Measurements from ENCODE around the gene HDGFL1. TPM values are rescaled to one million over a fixed set of nuclear protein-coding genes. Genes with fewer than 3 reads are reported as not detected.

The HDGFL1 gene
- total RNA-seq: not detected

- Histone ChIP-seq H3K27me3 (no peaks in the 10 kb centered on the region), H3K27ac (no peak within 1 kb of the TSS), H3K36me3 (no peaks in the 10 kb centered on the region), H3K4me3 (no peak within 1 kb of the TSS), H3K9me3 (no peaks in the 10 kb centered on the region), H3K4me1 (no peaks in the 10 kb centered on the region)
- WGBS, 2 donors (ENCODE audit: low coverage in 1 of 2): 96 to 98% methylated on average over 22 to 33 of the region's 89 CpGs
- ATAC-seq: no peak
- TF ChIP-seq POLR2A (IDR thresholded peaks at IDR 0.05) (no peak), POLR2AphosphoS5 (IDR thresholded peaks at IDR 0.05) (no peak)
These were observed at the start of gene HDGFL1 for GRCh38 chr6:22569281-22570184. HDGFL1 (plus strand) TSS chr6:22569566; CDS start chr6:22569576, 10 bp downstream.

- no peak for TF ChIP-seq POLR2A (IDR thresholded peaks at IDR 0.05)
- TF ChIP-seq POLR2AphosphoS5 (IDR thresholded peaks at IDR 0.05): no peak
- TF ChIP-seq, protein P1, sequence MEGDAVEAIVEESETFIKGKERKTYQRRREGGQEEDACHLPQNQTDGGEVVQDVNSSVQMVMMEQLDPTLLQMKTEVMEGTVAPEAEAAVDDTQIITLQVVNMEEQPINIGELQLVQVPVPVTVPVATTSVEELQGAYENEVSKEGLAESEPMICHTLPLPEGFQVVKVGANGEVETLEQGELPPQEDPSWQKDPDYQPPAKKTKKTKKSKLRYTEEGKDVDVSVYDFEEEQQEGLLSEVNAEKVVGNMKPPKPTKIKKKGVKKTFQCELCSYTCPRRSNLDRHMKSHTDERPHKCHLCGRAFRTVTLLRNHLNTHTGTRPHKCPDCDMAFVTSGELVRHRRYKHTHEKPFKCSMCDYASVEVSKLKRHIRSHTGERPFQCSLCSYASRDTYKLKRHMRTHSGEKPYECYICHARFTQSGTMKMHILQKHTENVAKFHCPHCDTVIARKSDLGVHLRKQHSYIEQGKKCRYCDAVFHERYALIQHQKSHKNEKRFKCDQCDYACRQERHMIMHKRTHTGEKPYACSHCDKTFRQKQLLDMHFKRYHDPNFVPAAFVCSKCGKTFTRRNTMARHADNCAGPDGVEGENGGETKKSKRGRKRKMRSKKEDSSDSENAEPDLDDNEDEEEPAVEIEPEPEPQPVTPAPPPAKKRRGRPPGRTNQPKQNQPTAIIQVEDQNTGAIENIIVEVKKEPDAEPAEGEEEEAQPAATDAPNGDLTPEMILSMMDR (IDR thresholded peaks at IDR 0.05): no peak
- TF ChIP-seq EP300 (IDR thresholded peaks at IDR 0.05): no peak
- WGBS, 2 donors (ENCODE audit: low coverage in 1 of 2): 90 to 91% methylated on average over 3 to 4 of the region's 4 CpGs
- Histone ChIP-seq H3K9me3 (no peaks in the 10 kb centered on the region), H3K36me3 (no peaks in the 10 kb centered on the region), H3K27ac (no peak overlapping the region), H3K4me1 (no peaks in the 10 kb centered on the region), H3K4me3 (no peak overlapping the region), H3K27me3 (no peaks in the 10 kb centered on the region)
- ATAC-seq: no peak
These were observed 48.3 kb upstream of the HDGFL1 start for GRCh38 chr6:22521035-22521434.

DNA sequence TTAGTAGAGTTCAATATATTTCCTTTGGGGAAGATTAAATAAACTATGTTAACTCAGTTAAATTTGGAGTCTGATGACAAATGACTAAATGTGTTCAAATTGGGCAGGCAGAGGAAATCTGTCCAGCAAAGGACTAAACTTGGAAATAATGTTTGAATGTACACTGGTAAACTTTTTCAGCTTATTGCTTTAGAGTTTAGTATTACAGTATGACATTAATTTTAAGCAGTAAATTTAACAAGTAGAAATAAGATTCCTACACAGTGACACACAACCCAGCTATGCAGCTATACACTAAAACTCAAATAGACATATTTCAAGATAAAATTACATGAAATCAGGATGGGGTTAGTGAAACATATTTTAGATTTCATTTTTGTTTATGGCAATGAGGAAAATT is 42.6 kb upstream of the HDGFL1 start:
- Histone ChIP-seq H3K9me3 (no peaks in the 10 kb centered on the region), H3K4me3 (no peak overlapping the region), H3K4me1 (no peaks in the 10 kb centered on the region), H3K36me3 (no peaks in the 10 kb centered on the region), H3K27ac (no peak overlapping the region), H3K27me3 (no peaks in the 10 kb centered on the region)
- ATAC-seq: no peak
- no peak for TF ChIP-seq POLR2A (IDR thresholded peaks at IDR 0.05)
- TF ChIP-seq, protein P1 (IDR thresholded peaks at IDR 0.05): no peak
- no peak for TF ChIP-seq EP300 (IDR thresholded peaks at IDR 0.05)
- no peak for TF ChIP-seq POLR2AphosphoS5 (IDR thresholded peaks at IDR 0.05)

GRCh38 chr6:22529866-22530265 is 39.5 kb upstream of the HDGFL1 start:
- no peaks in the 10 kb centered on the region for H3K36me3 ChIP-seq
- H3K27ac ChIP-seq: no peak overlapping the region
- H3K4me3 ChIP-seq: no peak overlapping the region
- H3K4me1 ChIP-seq: no peaks in the 10 kb centered on the region
- 100% methylated on average over 1 of the region's 1 CpG for WGBS, 2 donors (ENCODE audit: low coverage in 1 of 2)
- H3K9me3 ChIP-seq: no peaks in the 10 kb centered on the region
- ATAC-seq: no peak
- H3K27me3 ChIP-seq: no peaks in the 10 kb centered on the region
- TF ChIP-seq POLR2A (IDR thresholded peaks at IDR 0.05) (no peak), POLR2AphosphoS5 (IDR thresholded peaks at IDR 0.05) (no peak), EP300 (IDR thresholded peaks at IDR 0.05) (no peak)
- TF ChIP-seq, protein P1 (IDR thresholded peaks at IDR 0.05): no peak

DNA sequence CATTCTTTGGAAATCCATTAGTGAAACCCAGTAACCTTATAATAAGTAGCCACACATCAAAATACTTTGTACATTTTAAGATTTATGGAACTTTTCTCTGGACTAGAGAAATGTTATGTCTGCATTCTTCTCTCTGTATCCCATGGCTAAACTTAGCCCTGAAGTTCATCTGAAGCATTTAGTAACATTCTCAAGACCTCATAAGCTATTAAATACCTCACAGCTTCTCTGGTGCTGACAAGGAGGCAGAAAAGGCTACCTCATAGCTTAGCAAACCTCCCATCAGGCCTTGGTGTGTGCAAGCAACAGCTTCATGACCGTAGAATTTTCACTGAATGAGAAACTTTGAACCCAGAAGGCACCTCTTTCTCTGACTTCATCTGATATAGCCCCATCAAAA is 38.9 kb upstream of the HDGFL1 start:
- no peak for ATAC-seq
- Histone ChIP-seq H3K27me3 (no peaks in the 10 kb centered on the region), H3K9me3 (no peaks in the 10 kb centered on the region), H3K4me3 (no peak overlapping the region), H3K27ac (no peak overlapping the region), H3K4me1 (no peaks in the 10 kb centered on the region), H3K36me3 (no peaks in the 10 kb centered on the region)
- WGBS, 2 donors (ENCODE audit: low coverage in 1 of 2): 100% methylated on average over 1 of the region's 1 CpG
- TF ChIP-seq, protein P1 (IDR thresholded peaks at IDR 0.05): no peak
- no peak for TF ChIP-seq POLR2AphosphoS5 (IDR thresholded peaks at IDR 0.05)
- TF ChIP-seq POLR2A (IDR thresholded peaks at IDR 0.05): no peak
- TF ChIP-seq EP300 (IDR thresholded peaks at IDR 0.05): no peak
